Heart right ventricle (tissue), 16 donors: ENCODE results near the gene AMFR. TPM values are rescaled to one million over a fixed set of nuclear protein-coding genes. Genes with fewer than 3 reads are reported as not detected.

ENCODE experiments used
- ATAC-seq, 8 donors: fragments of 200-7000 bp; cut with Tn5 transposase; one replicate each; pipeline ENCODE4 v1.9.1; 2020; ENCODE audit warnings: mild to moderate bottlenecking in 8 of 8, moderate library complexity in 8 of 8, moderate number of reproducible peaks in 1 of 8
- DNase-seq, 2 donors: peaks; one replicate each; pipeline ENCODE4 v3.0.0-alpha.2; 2020
- H3K27ac ChIP-seq, 10 donors: fragments of 200-600 bp; sonication (generic) in 2 of 10; one replicate each; pipeline versions ENCODE4 v1.5.0 to v1.8.0; 2020 to 2022; ENCODE audit warnings: mild to moderate bottlenecking in 3 of 10
- H3K27me3 ChIP-seq, 7 donors: fragments of 200-600 bp; one replicate each; pipeline ENCODE4 v1.8.0; 2021 to 2022; ENCODE audit warnings: mild to moderate bottlenecking in 2 of 7
- H3K36me3 ChIP-seq, 9 donors: fragments of 200-600 bp; sonication (generic) in 1 of 9; one replicate each; pipeline versions ENCODE4 v1.5.0 to v1.8.0; 2020 to 2022; ENCODE audit warnings: mild to moderate bottlenecking in 2 of 9
- H3K4me1 ChIP-seq, 9 donors: fragments of 200-600 bp; sonication (generic) in 1 of 9; one replicate each; pipeline versions ENCODE4 v1.5.0 to v1.8.0; 2020 to 2022; ENCODE audit warnings: mild to moderate bottlenecking in 4 of 9
- H3K4me3 ChIP-seq, 10 donors: fragments of 200-600 bp; sonication (generic) in 2 of 10; one replicate each; pipeline versions ENCODE4 v1.5.0 to v1.8.0; 2020 to 2022; ENCODE audit warnings: mild to moderate bottlenecking in 7 of 10, moderate library complexity in 2 of 10
- H3K9me3 ChIP-seq, 11 donors: fragments of 200-600 bp in 10 of 11; sonication (generic) in 2 of 11; one replicate each; pipeline versions ENCODE4 v1.5.0 to v1.8.0; 2013 to 2022; ENCODE audit warnings: mild to moderate bottlenecking in 2 of 11, control low read depth in 1 of 11, moderate library complexity in 1 of 11
- WGBS, 2 donors: extraction: QIAGEN DNeasy Blood & Tissue Kit; methylation state at CpG; one replicate each; pipeline ENCODE4 v1.1.7; 2013; ENCODE audit warnings: inconsistent platforms in 1 of 2; 5-methylcytosine and 5-hydroxymethylcytosine counted together
- intact Hi-C, 10 donors: fragments of 100-400 bp; cut with DNase I; formaldehyde crosslinking; loops; one replicate each; pipeline versions ENCODE4 v1.11.1 to v1.14.2; 2022
- polyA plus RNA-seq, 2 donors: library from polyadenylated mRNA; stranded (reverse); fragments of 200-250 nt; gene quantifications; one replicate each; pipeline ENCODE4 v1.2.3, GENCODE V29; 2013
- total RNA-seq, 10 donors: library from RNA; stranded (reverse); fragmentation: NEBNext Ultra II Directional in 3 of 10; extraction: Animal tissue kit (Norgen Biotek cat#: 25700) in 3 of 10; gene quantifications; one replicate each; pipeline versions ENCODE4 v1.2.1 to v1.2.4, GENCODE V29; 2021 to 2023
- TF ChIP-seq, protein P1 (sequence below), 9 donors: fragments of 200-600 bp; sonication (generic) in 2 of 9; IDR thresholded peaks; one replicate each; pipeline versions ENCODE4 v1.5.0 to v1.8.0; 2021 to 2022; ENCODE audit warnings: antibody characterized with exemption in 9 of 9, mild to moderate bottlenecking in 5 of 9, moderate library complexity in 1 of 9
- donor health status: Arrhythmogenic right ventricular cardiomyopathy.
- donor health status: ischemic (EF 13 %, LVEDD 7.1; RV severe dilation, severe dysfunction).
- donor health status: healthy with polysubstance abuse.
- donor health status: DM: no; HTN: yes; CAD: no.
- donor health status: DM: no; HTN: no; CAD: no.
- donor health status: ischemic (EF 25% LVEDD 6.9; RV normal size, moderate dysfunction).
- donor health status: ischemic (EF 25% LVEDD 5.7; RV mildly dilated, moderate dysfunction).
- donor health status: healthy.
- donor health status: DM: yes; HTN: yes; CAD: no.
- donor health status: Ischemic cardiomyopathy.
- donor health status: ischemic (EF 35%, LVEDD 5.7; RV mildly dilated, moderate dysfunction).
- donor health status: nonischemic (EF 11% LVEDD 7.7; RV severe dilation, severe dysfunction).
- donor health status: DM: yes; HTN: yes; CAD: no.
- donor health status: PGD.
- donor health status: ischemic (EF 29% LVEDD 5.4; RV normal size, mild dysfunction).
- donor health status: nonischemic (EF 23%, LVEDD 6.1; RV moderate dilation, normal function).

Gene AMFR
- total and polyA plus RNA-seq, 12 donors = 18.1 to 87.9 (median 65.9) TPM

DNA sequence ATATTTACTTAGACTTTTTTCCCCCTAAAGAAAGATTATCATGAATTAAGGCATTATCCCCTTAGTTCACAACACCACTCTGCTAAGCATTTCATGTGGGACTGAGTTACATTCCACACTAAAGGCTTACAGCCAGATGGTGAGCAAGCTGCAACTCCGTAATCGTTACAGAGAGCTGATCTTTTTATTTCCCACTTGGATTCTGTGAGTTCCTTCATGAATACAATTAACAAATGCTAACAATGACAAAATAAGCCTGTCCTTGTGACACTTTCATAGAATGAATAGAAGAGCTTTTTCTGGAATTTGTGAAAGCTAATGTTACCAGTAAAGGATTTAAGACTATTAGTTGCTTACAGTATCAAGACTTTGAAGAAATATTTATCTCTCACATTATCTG, 34.8 kb upstream of the AMFR start:
- no peaks in the 10 kb centered on the region for H3K27me3 ChIP-seq

DNA sequence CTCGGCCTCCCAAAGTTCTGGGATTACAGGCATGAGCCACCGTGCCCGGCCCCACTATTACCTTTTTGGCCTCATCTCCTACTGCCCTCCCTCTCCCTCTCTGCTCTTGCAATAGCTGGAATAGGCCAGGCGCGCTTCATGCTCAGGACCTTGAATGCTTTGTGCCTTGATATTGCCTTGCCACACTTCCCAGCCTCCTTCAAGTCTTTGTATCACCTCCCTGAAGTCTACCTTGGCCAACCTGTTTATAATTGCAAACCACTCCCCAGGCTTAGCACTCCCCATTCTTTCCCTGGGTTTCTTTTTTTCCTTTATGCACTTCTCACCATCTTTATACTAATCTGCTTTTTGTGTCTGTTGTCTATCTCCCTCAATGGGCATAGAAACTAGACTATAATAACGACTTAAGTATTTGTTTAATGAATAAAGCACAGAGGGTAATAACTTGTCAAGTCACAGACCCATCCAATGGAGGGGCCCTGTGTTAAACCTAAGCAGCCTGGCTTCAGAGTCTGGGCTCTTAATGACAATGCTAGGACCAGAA, 32.7 kb upstream of the AMFR start:
- H3K9me3 ChIP-seq = no peaks in the 10 kb centered on the region
- 96 to 97% methylated on average over 6 of the region's 6 CpGs for WGBS, 2 donors
- no peak overlapping the region for H3K27ac ChIP-seq
- ATAC-seq = no peak
- H3K4me1 ChIP-seq = peaks cover 0 to 6% (median 4%) of the 10 kb centered on the region in 9 donors
- no peak for DNase-seq
- intact Hi-C loops = no loop called here
- peaks cover 0 to 100% (median 43%) of the 10 kb centered on the region in 9 donors for H3K36me3 ChIP-seq
- TF ChIP-seq, protein P1, sequence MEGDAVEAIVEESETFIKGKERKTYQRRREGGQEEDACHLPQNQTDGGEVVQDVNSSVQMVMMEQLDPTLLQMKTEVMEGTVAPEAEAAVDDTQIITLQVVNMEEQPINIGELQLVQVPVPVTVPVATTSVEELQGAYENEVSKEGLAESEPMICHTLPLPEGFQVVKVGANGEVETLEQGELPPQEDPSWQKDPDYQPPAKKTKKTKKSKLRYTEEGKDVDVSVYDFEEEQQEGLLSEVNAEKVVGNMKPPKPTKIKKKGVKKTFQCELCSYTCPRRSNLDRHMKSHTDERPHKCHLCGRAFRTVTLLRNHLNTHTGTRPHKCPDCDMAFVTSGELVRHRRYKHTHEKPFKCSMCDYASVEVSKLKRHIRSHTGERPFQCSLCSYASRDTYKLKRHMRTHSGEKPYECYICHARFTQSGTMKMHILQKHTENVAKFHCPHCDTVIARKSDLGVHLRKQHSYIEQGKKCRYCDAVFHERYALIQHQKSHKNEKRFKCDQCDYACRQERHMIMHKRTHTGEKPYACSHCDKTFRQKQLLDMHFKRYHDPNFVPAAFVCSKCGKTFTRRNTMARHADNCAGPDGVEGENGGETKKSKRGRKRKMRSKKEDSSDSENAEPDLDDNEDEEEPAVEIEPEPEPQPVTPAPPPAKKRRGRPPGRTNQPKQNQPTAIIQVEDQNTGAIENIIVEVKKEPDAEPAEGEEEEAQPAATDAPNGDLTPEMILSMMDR (IDR thresholded peaks at IDR 0.05) = no peak
- no peak overlapping the region for H3K4me3 ChIP-seq
- H3K27me3 ChIP-seq = no peaks in the 10 kb centered on the region

More for the DNA sequence above, 34.8 kb upstream of the AMFR start:
- no peaks in the 10 kb centered on the region for H3K9me3 ChIP-seq
- H3K36me3 ChIP-seq = peaks cover 0 to 100% (median 35%) of the 10 kb centered on the region in 9 donors
- no peaks in the 10 kb centered on the region for H3K4me1 ChIP-seq
- 79 to 89% methylated on average over 2 of the region's 2 CpGs for WGBS, 2 donors
- ATAC-seq = no peak
- DNase-seq = no peak
- no peak overlapping the region for H3K27ac ChIP-seq
- intact Hi-C loops = no loop called here
- no peak overlapping the region for H3K4me3 ChIP-seq
- TF ChIP-seq, protein P1 (IDR thresholded peaks at IDR 0.05) = no peak

DNA sequence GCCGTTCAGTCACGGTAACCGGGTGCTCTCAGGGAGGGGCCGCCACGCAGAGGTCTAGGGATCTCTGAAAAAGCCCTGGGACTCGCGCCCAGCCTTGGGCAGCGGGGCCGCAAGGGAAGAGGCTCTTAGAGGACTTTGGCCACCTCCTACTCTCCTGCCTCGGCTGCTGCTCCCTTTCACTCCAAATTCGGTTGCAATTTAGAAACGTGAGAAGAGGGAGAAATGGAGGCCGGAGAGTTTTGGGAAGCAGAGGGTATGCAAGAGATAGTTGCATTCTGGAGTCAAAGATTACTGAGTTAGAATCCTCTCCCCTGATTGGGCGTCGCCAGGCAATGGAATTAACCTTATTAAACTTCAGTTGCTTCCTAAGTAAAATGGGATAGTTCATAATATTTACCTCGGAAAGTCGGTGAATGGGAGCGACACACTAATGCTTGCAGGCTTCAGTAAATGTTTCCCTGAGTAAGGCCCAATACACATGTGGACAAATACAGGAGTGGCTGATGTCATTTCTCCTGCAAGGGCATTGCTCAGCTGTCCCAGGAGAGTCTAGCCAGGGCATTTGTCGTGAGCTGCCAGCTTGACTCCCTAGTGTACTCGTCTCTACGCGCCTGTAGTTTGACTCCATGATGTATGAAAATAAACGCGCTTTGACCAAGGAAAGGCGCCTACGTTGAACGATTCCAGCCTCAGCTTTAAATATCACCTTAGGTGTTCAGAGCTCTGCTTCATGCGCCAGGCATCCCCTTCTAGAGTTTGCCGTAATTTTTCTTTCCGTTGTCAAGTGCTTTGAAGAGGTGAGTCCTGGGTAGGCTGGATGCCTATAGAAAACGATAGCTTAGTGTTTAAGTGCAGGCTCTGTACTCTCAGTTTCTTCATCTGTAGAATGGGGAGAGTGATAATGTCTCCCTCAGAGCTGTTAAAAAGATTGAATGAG, 26.7 kb upstream of the AMFR start:
- intact Hi-C loops = loop anchor here in 2 of 10 donors (1.0 to 2.0 kb wide), 2 partner anchors 27 kb away; partner anchors contain the start of gene AMFR (in 2 of the 2)
- no peaks in the 10 kb centered on the region for H3K9me3 ChIP-seq
- DNase-seq = peak in 1 of 2 donors; percentile 42
- H3K36me3 ChIP-seq = peaks cover 0 to 51% (median 18%) of the 10 kb centered on the region in 9 donors
- H3K4me1 ChIP-seq = peaks cover 4 to 51% (median 39%) of the 10 kb centered on the region in 9 donors
- peak; percentile 28 to 85 (median 68) for ATAC-seq
- TF ChIP-seq, protein P1 (IDR thresholded peaks at IDR 0.05) = no peak
- no peaks in the 10 kb centered on the region for H3K27me3 ChIP-seq
- 4 to 6% methylated on average over 31 of the region's 31 CpGs for WGBS, 2 donors
- H3K27ac ChIP-seq = peak overlapping the region; percentile 23 to 90 (median 85)
- H3K4me3 ChIP-seq = peak overlapping the region; percentile 80 to 99 (median 90)

DNA sequence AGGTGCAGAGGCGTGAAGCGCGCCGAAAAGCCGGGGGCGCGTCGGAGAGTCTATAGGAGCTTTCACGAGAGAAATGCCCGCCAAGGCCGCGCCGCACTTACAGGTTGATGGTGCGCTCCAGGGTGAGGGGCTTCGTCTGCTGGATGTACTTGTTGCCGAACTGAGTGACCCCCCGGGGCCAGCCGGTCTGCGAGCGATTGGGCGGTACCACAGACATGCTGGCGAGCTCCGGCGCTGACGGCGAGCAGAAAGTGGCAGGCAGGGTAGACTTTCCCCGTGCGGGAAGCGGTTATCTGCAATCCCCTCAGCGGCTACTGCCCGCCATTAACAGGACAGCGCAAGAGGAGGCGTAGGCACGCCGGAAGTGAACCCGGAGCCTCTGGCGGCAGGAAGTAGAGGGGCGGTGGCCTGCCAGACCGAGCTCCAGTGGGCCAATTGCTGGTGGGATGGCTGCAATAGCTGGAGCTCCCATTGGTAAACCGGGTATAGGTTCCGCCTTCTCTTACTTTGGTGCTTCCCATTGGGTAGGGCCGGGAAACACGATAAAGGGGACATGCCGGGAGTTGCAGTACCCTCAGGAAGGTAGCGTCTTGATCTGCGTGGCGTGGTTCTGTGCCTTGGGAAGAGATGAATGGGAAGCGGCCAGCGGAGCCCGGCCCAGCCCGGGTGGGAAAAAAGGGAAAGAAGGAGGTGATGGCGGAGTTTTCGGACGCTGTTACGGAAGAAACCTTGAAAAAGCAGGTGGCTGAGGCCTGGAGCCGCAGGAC, 25.8 kb upstream of the AMFR start, which contains the start of the genes NUDT21 and OGFOD1:
Gene NUDT21 (minus strand): TSS at position 347 of the 767 bp plus-strand sequence. CDS start 130 bp downstream, at position 217.
Gene OGFOD1 (plus strand): TSS at position 569 of the 767 bp plus-strand sequence. CDS start 59 bp downstream, at position 628.
- no peaks in the 10 kb centered on the region for H3K9me3 ChIP-seq
- H3K27ac ChIP-seq = peak within 1 kb of the TSS; percentile 61 to 90 (median 86)
- ATAC-seq (peak; percentile 98 to 100 (median 99)), DNase-seq (peak; percentile 91 to 96)
- WGBS, 2 donors = 0% methylated on average over 56 of the region's 56 CpGs
- H3K36me3 ChIP-seq = peaks cover 0 to 51% (median 21%) of the 10 kb centered on the region in 9 donors
- TF ChIP-seq, protein P1 (IDR thresholded peaks at IDR 0.05) = peak in 1 of 9 donors; percentile 12
- no peaks in the 10 kb centered on the region for H3K27me3 ChIP-seq
- H3K4me1 ChIP-seq = peaks cover 4 to 51% (median 39%) of the 10 kb centered on the region in 9 donors
- H3K4me3 ChIP-seq = peak within 1 kb of the TSS; percentile 82 to 99 (median 92)
- intact Hi-C loops = loop anchor here in 1 of 10 donors (2.0 kb wide), 1 partner anchor 26 kb away; the partner anchor contains the start of gene AMFR
